ENCODE results near the gene LINGO1.

The LINGO1 gene

GRCh38 chr15:77613814-77614213 is 18.9 kb downstream of the LINGO1 start:
- DNase-seq = no peak

- DNase-seq = no peak
Measured at GRCh38 chr15:77612958-77613601, 19.6 kb downstream of the LINGO1 start.

- no peak for DNase-seq
Measured at GRCh38 chr15:77611767-77612166, 20.9 kb downstream of the LINGO1 start.

- DNase-seq = no peak
Measured at GRCh38 chr15:77610731-77611130, 22.0 kb downstream of the LINGO1 start.

GRCh38 chr15:77609558-77609957 is 23.2 kb downstream of the LINGO1 start:
- no peak for DNase-seq

- DNase-seq = no peak
Measured at GRCh38 chr15:77608774-77609173, 23.9 kb downstream of the LINGO1 start.

- DNase-seq = no peak
Measured at GRCh38 chr15:77607894-77608261, 24.8 kb downstream of the LINGO1 start.

GRCh38 chr15:77607111-77607893 is 25.4 kb downstream of the LINGO1 start:
- DNase-seq = no peak

GRCh38 chr15:77606142-77607034 is 26.3 kb downstream of the LINGO1 start:
- DNase-seq = no peak

GRCh38 chr15:77605547-77605946 is 27.2 kb downstream of the LINGO1 start:
- no peak for DNase-seq

- no peak for DNase-seq
Measured at GRCh38 chr15:77604973-77605372, 27.7 kb downstream of the LINGO1 start.

GRCh38 chr15:77603611-77604336 is 28.9 kb downstream of the LINGO1 start:
- no peak for DNase-seq

- no peak for DNase-seq
Measured at GRCh38 chr15:77602800-77603199, 29.9 kb downstream of the LINGO1 start.

GRCh38 chr15:77599899-77600298 is 32.8 kb downstream of the LINGO1 start:
- no peak for DNase-seq

GRCh38 chr15:77599357-77599756 is 33.4 kb downstream of the LINGO1 start:
- no peak for DNase-seq

GRCh38 chr15:77598644-77599043 is 34.1 kb downstream of the LINGO1 start:
- DNase-seq = no peak

- no peak for DNase-seq
Measured at GRCh38 chr15:77597804-77598453, 34.8 kb downstream of the LINGO1 start.

GRCh38 chr15:77596821-77597803 is 35.6 kb downstream of the LINGO1 start:
- no peak for DNase-seq

GRCh38 chr15:77595231-77595630 is 37.5 kb downstream of the LINGO1 start:
- DNase-seq = no peak

GRCh38 chr15:77592758-77593157 is 40.0 kb downstream of the LINGO1 start:
- DNase-seq = no peak

Measured in activated CD8-positive, alpha-beta memory T cell treated with anti-CD3 and anti-CD28 coated beads for 24 hours (primary cell).